ENCODE measurements around the gene COL4A2.
"Not testable (repeated sequence)": the region's sequence is repeated elsewhere in the genome, so short reads cannot be mapped to it uniquely, and the experiment has no call there.

Gene COL4A2

DNA sequence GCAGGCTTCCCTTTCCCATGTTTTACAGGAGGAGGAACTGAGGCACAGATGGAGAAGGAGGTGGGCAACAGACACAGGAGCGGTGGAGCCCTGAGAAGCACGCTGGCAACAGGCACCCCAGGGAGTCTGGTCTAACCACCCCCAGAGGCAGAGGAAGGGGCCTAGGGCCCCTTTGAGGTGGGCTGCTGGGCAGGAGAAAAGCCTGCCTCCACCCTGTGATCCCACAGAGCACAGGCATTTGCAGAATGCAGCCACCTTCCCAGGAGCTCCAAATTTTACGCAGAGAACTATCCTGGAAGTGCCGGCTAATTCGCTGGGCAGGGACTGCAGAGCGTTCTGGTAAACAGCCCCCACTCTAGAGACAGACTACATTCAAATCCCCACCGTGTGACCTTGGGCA is 224.0 kb downstream of the COL4A2 start:
- H3K9me3 ChIP-seq (replicated peaks; ENCODE audit: insufficient read depth, low read length): no peaks in the 10 kb centered on the region
- H3K4me1 ChIP-seq (ENCODE audit: low read length): peaks cover 11% of the 10 kb centered on the region
- peaks cover 4% of the 10 kb centered on the region; the same call in 1 of the 2 replicates for H3F3A ChIP-seq (ENCODE audit: insufficient read depth, low read length)
- no peaks in the 10 kb centered on the region for H3K79me2 ChIP-seq (ENCODE audit: low read length)
- H3K4me3 ChIP-seq (ENCODE audit: low read length): no peak overlapping the region
- no peak overlapping the region for H3K9ac ChIP-seq (ENCODE audit: low read length)
- TF ChIP-seq EZH2phosphoT487 (IDR thresholded peaks at IDR 0.05; ENCODE audit: low read length): no peak
- TF ChIP-seq EZH2 (optimal IDR thresholded peaks at IDR 0.05; ENCODE audit: low read depth, low read length): no peak
- TF ChIP-seq, protein P1, sequence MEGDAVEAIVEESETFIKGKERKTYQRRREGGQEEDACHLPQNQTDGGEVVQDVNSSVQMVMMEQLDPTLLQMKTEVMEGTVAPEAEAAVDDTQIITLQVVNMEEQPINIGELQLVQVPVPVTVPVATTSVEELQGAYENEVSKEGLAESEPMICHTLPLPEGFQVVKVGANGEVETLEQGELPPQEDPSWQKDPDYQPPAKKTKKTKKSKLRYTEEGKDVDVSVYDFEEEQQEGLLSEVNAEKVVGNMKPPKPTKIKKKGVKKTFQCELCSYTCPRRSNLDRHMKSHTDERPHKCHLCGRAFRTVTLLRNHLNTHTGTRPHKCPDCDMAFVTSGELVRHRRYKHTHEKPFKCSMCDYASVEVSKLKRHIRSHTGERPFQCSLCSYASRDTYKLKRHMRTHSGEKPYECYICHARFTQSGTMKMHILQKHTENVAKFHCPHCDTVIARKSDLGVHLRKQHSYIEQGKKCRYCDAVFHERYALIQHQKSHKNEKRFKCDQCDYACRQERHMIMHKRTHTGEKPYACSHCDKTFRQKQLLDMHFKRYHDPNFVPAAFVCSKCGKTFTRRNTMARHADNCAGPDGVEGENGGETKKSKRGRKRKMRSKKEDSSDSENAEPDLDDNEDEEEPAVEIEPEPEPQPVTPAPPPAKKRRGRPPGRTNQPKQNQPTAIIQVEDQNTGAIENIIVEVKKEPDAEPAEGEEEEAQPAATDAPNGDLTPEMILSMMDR (IDR thresholded peaks at IDR 0.05; ENCODE audit: low read length): no peak
- H3K27me3 ChIP-seq (replicated peaks; ENCODE audit: insufficient read depth, low read length): no peaks in the 10 kb centered on the region
- H3K9me2 ChIP-seq (replicated peaks; ENCODE audit: insufficient read depth, low read length): no peaks in the 10 kb centered on the region
- no peak for DNase-seq
- H4K20me1 ChIP-seq (ENCODE audit: insufficient read depth, low read length): no peaks in the 10 kb centered on the region
- no peak overlapping the region for H2AFZ ChIP-seq (ENCODE audit: low read length)
- H3K36me3 ChIP-seq (replicated peaks; ENCODE audit: insufficient read depth, low read length): no peaks in the 10 kb centered on the region
- H3K4me2 ChIP-seq (ENCODE audit: low read depth, low read length): no peak overlapping the region
- no peak overlapping the region for H3K27ac ChIP-seq (ENCODE audit: low read length)

DNA sequence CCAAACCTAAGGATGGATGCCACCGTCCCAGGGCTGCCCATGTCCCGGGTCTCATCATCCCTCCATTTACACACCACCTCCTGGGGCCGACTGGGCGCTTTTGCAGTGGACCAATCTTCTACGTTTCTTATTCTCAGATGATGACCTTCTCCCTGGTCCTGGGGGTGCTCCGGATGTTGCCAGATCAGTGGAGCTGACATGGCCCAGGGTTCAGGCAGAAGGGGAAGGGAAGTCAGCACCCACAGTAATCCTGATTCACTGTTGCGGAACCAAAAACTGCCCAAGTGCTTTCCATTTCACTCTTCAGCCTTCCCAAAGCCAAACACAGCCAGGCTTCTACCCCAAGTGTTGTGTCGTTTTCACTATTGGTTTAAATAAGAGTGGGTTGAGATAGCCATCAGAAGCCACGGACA is 224.6 kb downstream of the COL4A2 start:
- Histone ChIP-seq H3K27ac (ENCODE audit: low read length) (no peak overlapping the region), H3K36me3 (replicated peaks; ENCODE audit: insufficient read depth, low read length) (no peaks in the 10 kb centered on the region), H2AFZ (ENCODE audit: low read length) (no peak overlapping the region), H3K9me2 (replicated peaks; ENCODE audit: insufficient read depth, low read length) (no peaks in the 10 kb centered on the region), H3F3A (ENCODE audit: insufficient read depth, low read length) (no peaks in the 10 kb centered on the region), H3K27me3 (replicated peaks; ENCODE audit: insufficient read depth, low read length) (no peaks in the 10 kb centered on the region), H3K9me3 (replicated peaks; ENCODE audit: insufficient read depth, low read length) (no peaks in the 10 kb centered on the region), H3K4me2 (ENCODE audit: low read depth, low read length) (no peak overlapping the region), H3K4me1 (ENCODE audit: low read length) (peaks cover 5% of the 10 kb centered on the region), H3K4me3 (ENCODE audit: low read length) (no peak overlapping the region), H3K79me2 (ENCODE audit: low read length) (no peaks in the 10 kb centered on the region), H4K20me1 (ENCODE audit: insufficient read depth, low read length) (no peaks in the 10 kb centered on the region), H3K9ac (ENCODE audit: low read length) (no peak overlapping the region)
- TF ChIP-seq EZH2phosphoT487 (IDR thresholded peaks at IDR 0.05; ENCODE audit: low read length) (no peak), EZH2 (optimal IDR thresholded peaks at IDR 0.05; ENCODE audit: low read depth, low read length) (no peak)
- TF ChIP-seq, protein P1 (IDR thresholded peaks at IDR 0.05; ENCODE audit: low read length): no peak
- DNase-seq: no peak

DNA sequence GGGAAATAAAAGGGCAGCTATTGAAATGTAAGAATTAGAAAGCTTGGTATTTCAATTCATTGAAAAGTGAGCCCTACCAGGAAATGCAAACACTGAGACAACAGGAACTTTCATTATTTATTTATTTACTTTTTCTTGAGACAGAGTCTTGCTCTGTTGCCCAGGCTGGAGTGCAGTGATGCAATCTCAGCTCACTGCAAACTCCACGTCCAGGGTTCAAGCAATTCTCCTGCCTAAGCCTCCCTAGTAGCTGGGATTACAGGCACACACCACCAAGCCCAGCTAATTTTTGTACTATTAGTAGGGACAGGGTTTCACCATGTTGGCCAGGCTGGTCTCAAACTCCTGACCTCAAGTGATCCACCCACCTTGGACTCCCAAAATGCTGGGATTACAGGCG is 225.2 kb downstream of the COL4A2 start:
- not testable (repeated sequence) for H3K27ac ChIP-seq (ENCODE audit: low read length); H3K4me2 ChIP-seq (ENCODE audit: low read depth, low read length); H3K9me2 ChIP-seq (replicated peaks; ENCODE audit: insufficient read depth, low read length); H3K4me3 ChIP-seq (ENCODE audit: low read length); H3K4me1 ChIP-seq (ENCODE audit: low read length); H4K20me1 ChIP-seq (ENCODE audit: insufficient read depth, low read length); H3K36me3 ChIP-seq (replicated peaks; ENCODE audit: insufficient read depth, low read length); H3K9ac ChIP-seq (ENCODE audit: low read length); H3K9me3 ChIP-seq (replicated peaks; ENCODE audit: insufficient read depth, low read length); H2AFZ ChIP-seq (ENCODE audit: low read length); H3F3A ChIP-seq (ENCODE audit: insufficient read depth, low read length); DNase-seq; H3K27me3 ChIP-seq (replicated peaks; ENCODE audit: insufficient read depth, low read length); H3K79me2 ChIP-seq (ENCODE audit: low read length)

DNA sequence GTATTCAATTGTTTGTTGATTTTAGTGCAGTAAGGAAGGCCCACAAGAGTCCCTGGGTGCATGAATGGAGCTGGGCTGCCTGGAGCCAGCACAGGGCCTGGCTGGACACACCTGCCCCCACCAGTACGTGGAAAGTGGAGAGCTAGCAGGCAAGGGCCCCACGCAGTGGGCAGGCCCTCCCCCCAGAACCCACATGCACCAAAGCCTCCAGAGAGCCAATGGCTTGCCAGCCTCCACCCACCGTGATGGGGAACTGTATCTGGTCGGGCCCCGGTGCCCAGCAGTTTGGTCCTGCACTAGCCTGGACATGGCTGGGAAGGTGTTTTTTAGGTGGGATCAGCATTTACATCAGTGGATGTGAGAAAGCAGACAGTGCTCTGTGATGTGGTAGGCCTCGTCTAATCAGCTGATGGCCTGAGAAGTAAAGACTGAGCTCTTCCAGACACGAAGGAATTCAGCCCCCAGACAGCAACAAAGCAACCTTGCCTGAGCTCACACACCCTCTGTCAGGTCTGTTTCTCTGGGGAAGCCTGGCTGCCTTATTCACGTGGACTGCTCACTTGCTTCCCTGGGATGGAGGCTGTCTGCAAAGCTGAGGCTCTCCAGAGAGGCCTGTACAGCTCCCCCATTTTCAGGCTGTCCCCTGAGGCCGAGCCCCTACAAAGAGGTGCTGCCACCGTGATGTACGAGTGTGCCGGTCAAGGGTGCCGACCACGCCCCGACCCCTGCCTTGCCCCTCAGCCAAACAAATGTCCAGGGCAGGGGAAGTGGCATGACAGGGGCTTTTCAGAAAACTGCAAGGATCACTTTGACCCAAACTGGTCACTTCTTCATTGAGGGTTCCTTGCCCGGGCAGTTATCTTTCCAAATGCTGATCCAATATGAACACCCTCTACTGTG is 226.9 kb downstream of the COL4A2 start:
- H3K36me3 ChIP-seq (replicated peaks; ENCODE audit: insufficient read depth, low read length): no peaks in the 10 kb centered on the region
- H3K79me2 ChIP-seq (ENCODE audit: low read length): no peaks in the 10 kb centered on the region
- H3K4me1 ChIP-seq (ENCODE audit: low read length): no peaks in the 10 kb centered on the region
- no peak overlapping the region for H3K4me3 ChIP-seq (ENCODE audit: low read length)
- no peaks in the 10 kb centered on the region for H3F3A ChIP-seq (ENCODE audit: insufficient read depth, low read length)
- DNase-seq: no peak
- TF ChIP-seq EZH2phosphoT487 (IDR thresholded peaks at IDR 0.05; ENCODE audit: low read length) (no peak), EZH2 (optimal IDR thresholded peaks at IDR 0.05; ENCODE audit: low read depth, low read length) (no peak)
- TF ChIP-seq, protein P1 (IDR thresholded peaks at IDR 0.05; ENCODE audit: low read length): no peak
- H3K27ac ChIP-seq (ENCODE audit: low read length): no peak overlapping the region
- no peak overlapping the region for H2AFZ ChIP-seq (ENCODE audit: low read length)
- no peaks in the 10 kb centered on the region for H3K9me3 ChIP-seq (replicated peaks; ENCODE audit: insufficient read depth, low read length)
- H4K20me1 ChIP-seq (ENCODE audit: insufficient read depth, low read length): no peaks in the 10 kb centered on the region
- H3K9ac ChIP-seq (ENCODE audit: low read length): no peak overlapping the region
- H3K4me2 ChIP-seq (ENCODE audit: low read depth, low read length): no peak overlapping the region
- no peaks in the 10 kb centered on the region for H3K9me2 ChIP-seq (replicated peaks; ENCODE audit: insufficient read depth, low read length)
- no peaks in the 10 kb centered on the region for H3K27me3 ChIP-seq (replicated peaks; ENCODE audit: insufficient read depth, low read length)

Data from MM.1S (cell line).